HCT116 (cell line): Measurements from ENCODE around the gene PNN. TPM values are rescaled to one million over a fixed set of nuclear protein-coding genes. Genes with fewer than 3 reads are reported as not detected.

Experiments used
- ATAC-seq: fragments of 200-7000 bp; cut with Tn5 transposase; 2 replicates; pipeline ENCODE4 v1.9.1; 2020; ENCODE audit warnings: mild to moderate bottlenecking, moderate library complexity
- BruUV-seq: library from RNA; stranded (reverse); fragments of 400-500 nt; replicated peaks from 2 replicates; lab custom pipeline; 2021; lab: Mats Ljungman, UMichigan
- CTCF ChIA-PET: fragments of 300-600 bp; sonication (Branson Sonifier 250); formaldehyde crosslinking; loops from one replicate; lab custom pipeline; 2021; ENCODE audit warnings: antibody characterized with exemption; lab: Charles Lee
- POLR2A ChIA-PET: fragments of 300-600, 350-600 bp; sonication (Branson Sonifier 250); formaldehyde crosslinking; loops from one replicate; lab custom pipeline; 2021; ENCODE audit warnings: antibody characterized with exemption; lab: Charles Lee
- RAD21 ChIA-PET, 2 experiments: fragments of 300-600 bp; sonication (Branson Sonifier 250); formaldehyde crosslinking; loops; one replicate each; lab custom pipeline; 2023; ENCODE audit warnings: low total read pairs in 2 of 2; ENCODE audit not compliant: uncharacterized antibody in 2 of 2, unreplicated experiment in 2 of 2, low non-redundant PET in 1 of 2; lab: Charles Lee
- DNase-seq: peaks from one replicate; pipeline ENCODE4 v3.0.0-alpha.2; 2010; ENCODE audit warnings: low read depth, low spot score
- H2AFZ ChIP-seq: fragments of 200-600 bp; shearing (Covaris generic), sonication (generic); 2 replicates; pipeline ENCODE4 v1.6.1; 2017; ENCODE audit warnings: low read depth, mixed run types, mixed read lengths, antibody characterized with exemption, low read length; ENCODE audit not compliant: poor library complexity, severe bottlenecking
- H3K27ac ChIP-seq: 2 replicates; pipeline ENCODE4 v1.5.1; 2012; ENCODE audit warnings: low read depth, low read length
- H3K27me3 ChIP-seq: fragments of 200-600 bp; sonication (generic); 2 replicates; pipeline ENCODE4 v1.6.1; 2016; ENCODE audit warnings: mixed run types, low read length, mixed read lengths; ENCODE audit not compliant: insufficient read depth
- H3K36me3 ChIP-seq, 2 experiments: fragments of 200-500 bp in 1 of 2; fragments of 200-600 bp in 1 of 2; sonication (Bioruptor generic) in 1 of 2; sonication (generic) in 1 of 2; 2 replicates each; pipeline versions ENCODE4 v1.5.1 to v1.6.1; 2014 to 2016; ENCODE audit warnings: low read length in 2 of 2, inconsistent platforms in 1 of 2, mixed read lengths in 1 of 2, mixed run types in 1 of 2; ENCODE audit not compliant: insufficient read depth in 2 of 2, control insufficient read depth in 1 of 2
- H3K4me1 ChIP-seq, 2 experiments: fragments of 200-600 bp in 1 of 2; sonication (generic) in 1 of 2; 2 replicates each; pipeline versions ENCODE4 v1.5.1 to v1.6.1; 2012 to 2017; ENCODE audit warnings: low read length in 2 of 2, inconsistent platforms in 1 of 2, mild to moderate bottlenecking in 1 of 2, mixed read lengths in 1 of 2, mixed run types in 1 of 2, moderate library complexity in 1 of 2; ENCODE audit not compliant: insufficient read depth in 2 of 2, control insufficient read depth in 1 of 2
- H3K4me2 ChIP-seq: fragments of 200-600 bp; sonication (generic); 2 replicates; pipeline ENCODE4 v1.6.1; 2017; ENCODE audit warnings: mixed run types, low read length, mixed read lengths
- H3K4me3 ChIP-seq, 2 experiments: fragments of 200-600 bp in 1 of 2; sonication (generic) in 1 of 2; replicated peaks in 1 of 2; 2 replicates each; pipeline ENCODE4 v1.5.1; 2011 to 2016; ENCODE audit warnings: low read length in 2 of 2, control low read depth in 1 of 2, low read depth in 1 of 2, mild to moderate bottlenecking in 1 of 2, mixed read lengths in 1 of 2, mixed run types in 1 of 2
- H3K79me2 ChIP-seq: fragments of 200-600 bp; sonication (generic); 2 replicates; pipeline ENCODE4 v1.6.1; 2017; ENCODE audit warnings: mild to moderate bottlenecking, mixed run types, low read length, moderate library complexity, mixed read lengths; ENCODE audit not compliant: insufficient read depth
- H3K9ac ChIP-seq: fragments of 200-600 bp; sonication (generic); 2 replicates; pipeline ENCODE4 v1.6.1; 2016; ENCODE audit warnings: low read length, mixed read lengths
- H3K9me2 ChIP-seq: fragments of 200-600 bp; sonication (generic), shearing (Covaris generic); 2 replicates; pipeline ENCODE4 v1.6.1; 2017; ENCODE audit warnings: mixed run types, mild to moderate bottlenecking, moderate library complexity; ENCODE audit not compliant: insufficient read depth
- H3K9me3 ChIP-seq, 2 experiments: fragments of 200-500 bp in 1 of 2; fragments of 200-600 bp in 1 of 2; sonication (Bioruptor generic) in 1 of 2; sonication (generic) in 1 of 2; 2 replicates each; pipeline ENCODE4 v1.6.1; 2014 to 2017; ENCODE audit warnings: low read length in 2 of 2, mixed read lengths in 2 of 2, inconsistent platforms in 1 of 2, low read depth in 1 of 2, mild to moderate bottlenecking in 1 of 2, mixed run types in 1 of 2, moderate library complexity in 1 of 2; ENCODE audit not compliant: control insufficient read depth in 1 of 2, insufficient read depth in 1 of 2
- H4K20me1 ChIP-seq: fragments of 200-600 bp; sonication (generic), shearing (Covaris generic); 2 replicates; pipeline ENCODE4 v1.6.1; 2017; ENCODE audit warnings: mixed run types, mild to moderate bottlenecking, moderate library complexity; ENCODE audit not compliant: insufficient read depth
- EGR1 ChIP-seq: IDR thresholded peaks from 2 replicates; pipeline ENCODE4 v1.6.1; 2012; ENCODE audit warnings: low read depth
- FOSL1 ChIP-seq: IDR thresholded peaks from 2 replicates; pipeline ENCODE4 v1.6.1; 2012; ENCODE audit warnings: low read depth
- JUND ChIP-seq: IDR thresholded peaks from 2 replicates; pipeline ENCODE4 v1.6.1; 2012
- POLR2A ChIP-seq: IDR thresholded peaks from 2 replicates; pipeline ENCODE4 v1.7.0; 2011; ENCODE audit warnings: borderline replicate concordance; ENCODE audit not compliant: insufficient read depth, insufficient read length; ENCODE audit errors: extremely low read depth
- POLR2AphosphoS5 ChIP-seq: IDR thresholded peaks from 2 replicates; pipeline ENCODE4 v1.6.1; 2011; ENCODE audit warnings: mild to moderate bottlenecking, low read depth, low read length, moderate library complexity
- RAD21 ChIP-seq: IDR thresholded peaks from 2 replicates; pipeline ENCODE4 v1.6.1; 2012; ENCODE audit warnings: low read depth, mild to moderate bottlenecking
- SP1 ChIP-seq: IDR thresholded peaks from 2 replicates; pipeline ENCODE4 v1.6.1; 2012; ENCODE audit warnings: low read depth
- TCF7L2 ChIP-seq: IDR thresholded peaks from 2 replicates; pipeline ENCODE4 v1.7.0; 2011; ENCODE audit warnings: borderline replicate concordance, inconsistent platforms; ENCODE audit not compliant: insufficient read depth, insufficient read length; ENCODE audit errors: extremely low read depth
- YY1 ChIP-seq: IDR thresholded peaks from 2 replicates; pipeline ENCODE4 v1.6.1; 2011; ENCODE audit warnings: low read length, low read depth, moderate library complexity, mild to moderate bottlenecking; ENCODE audit not compliant: insufficient replicate concordance; ENCODE audit errors: extremely low read depth
- ZFX ChIP-seq: fragments of 450-650 bp; IDR thresholded peaks from 2 replicates; pipeline ENCODE4 v1.6.1; 2017
- intact Hi-C: fragments of 100-400 bp; cut with micrococcal nuclease; formaldehyde crosslinking; loops from 2 replicates; pipeline ENCODE4 v1.10.0; 2022
- total RNA-seq: library from RNA; stranded (reverse); gene quantifications from one replicate; pipeline ENCODE4 v1.2.1, GENCODE V29; 2021; ENCODE audit not compliant: unreplicated experiment
- TF ChIP-seq, protein P1 (sequence below): IDR thresholded peaks from 2 replicates; pipeline ENCODE4 v1.6.1; 2012; ENCODE audit warnings: low read depth

The PNN gene
- total RNA-seq, 1 experiment from 2014 or later = 97.9 TPM

DNA sequence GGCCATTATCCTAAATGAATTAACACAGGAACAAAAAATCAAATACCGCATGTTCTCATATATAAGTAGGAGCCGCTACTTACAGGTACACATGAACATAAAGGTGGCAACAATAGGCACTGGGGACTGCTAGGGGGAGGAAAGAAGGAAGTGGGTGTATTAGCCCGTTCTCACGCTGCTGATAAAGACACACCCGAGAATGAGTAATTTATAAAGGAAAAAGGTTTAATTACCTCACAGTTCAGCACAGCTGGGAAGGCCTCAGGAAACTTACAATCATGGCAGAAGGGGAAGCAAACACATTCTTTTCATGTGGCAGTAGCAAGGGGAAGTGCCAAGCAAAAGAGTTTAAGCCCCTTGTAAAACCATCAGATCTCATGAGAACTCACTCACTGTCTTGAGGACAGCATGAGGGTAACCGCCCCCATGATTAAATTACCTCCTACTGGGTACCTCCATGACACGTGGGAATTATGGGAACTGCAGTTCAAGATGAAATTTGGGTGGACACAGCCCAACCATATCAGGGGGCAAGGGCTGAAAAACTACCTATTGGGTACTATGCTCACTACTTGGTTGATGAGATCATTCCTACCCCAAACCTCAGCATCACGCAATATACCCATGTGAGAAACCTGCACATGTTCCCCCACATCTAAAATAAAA is 42.3 kb downstream of the PNN start (continued):
- TF ChIP-seq, protein P1, sequence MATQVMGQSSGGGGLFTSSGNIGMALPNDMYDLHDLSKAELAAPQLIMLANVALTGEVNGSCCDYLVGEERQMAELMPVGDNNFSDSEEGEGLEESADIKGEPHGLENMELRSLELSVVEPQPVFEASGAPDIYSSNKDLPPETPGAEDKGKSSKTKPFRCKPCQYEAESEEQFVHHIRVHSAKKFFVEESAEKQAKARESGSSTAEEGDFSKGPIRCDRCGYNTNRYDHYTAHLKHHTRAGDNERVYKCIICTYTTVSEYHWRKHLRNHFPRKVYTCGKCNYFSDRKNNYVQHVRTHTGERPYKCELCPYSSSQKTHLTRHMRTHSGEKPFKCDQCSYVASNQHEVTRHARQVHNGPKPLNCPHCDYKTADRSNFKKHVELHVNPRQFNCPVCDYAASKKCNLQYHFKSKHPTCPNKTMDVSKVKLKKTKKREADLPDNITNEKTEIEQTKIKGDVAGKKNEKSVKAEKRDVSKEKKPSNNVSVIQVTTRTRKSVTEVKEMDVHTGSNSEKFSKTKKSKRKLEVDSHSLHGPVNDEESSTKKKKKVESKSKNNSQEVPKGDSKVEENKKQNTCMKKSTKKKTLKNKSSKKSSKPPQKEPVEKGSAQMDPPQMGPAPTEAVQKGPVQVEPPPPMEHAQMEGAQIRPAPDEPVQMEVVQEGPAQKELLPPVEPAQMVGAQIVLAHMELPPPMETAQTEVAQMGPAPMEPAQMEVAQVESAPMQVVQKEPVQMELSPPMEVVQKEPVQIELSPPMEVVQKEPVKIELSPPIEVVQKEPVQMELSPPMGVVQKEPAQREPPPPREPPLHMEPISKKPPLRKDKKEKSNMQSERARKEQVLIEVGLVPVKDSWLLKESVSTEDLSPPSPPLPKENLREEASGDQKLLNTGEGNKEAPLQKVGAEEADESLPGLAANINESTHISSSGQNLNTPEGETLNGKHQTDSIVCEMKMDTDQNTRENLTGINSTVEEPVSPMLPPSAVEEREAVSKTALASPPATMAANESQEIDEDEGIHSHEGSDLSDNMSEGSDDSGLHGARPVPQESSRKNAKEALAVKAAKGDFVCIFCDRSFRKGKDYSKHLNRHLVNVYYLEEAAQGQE = no peak
- peak; percentile 39 for TF ChIP-seq POLR2AphosphoS5
- no peak for TF ChIP-seq RAD21

DNA sequence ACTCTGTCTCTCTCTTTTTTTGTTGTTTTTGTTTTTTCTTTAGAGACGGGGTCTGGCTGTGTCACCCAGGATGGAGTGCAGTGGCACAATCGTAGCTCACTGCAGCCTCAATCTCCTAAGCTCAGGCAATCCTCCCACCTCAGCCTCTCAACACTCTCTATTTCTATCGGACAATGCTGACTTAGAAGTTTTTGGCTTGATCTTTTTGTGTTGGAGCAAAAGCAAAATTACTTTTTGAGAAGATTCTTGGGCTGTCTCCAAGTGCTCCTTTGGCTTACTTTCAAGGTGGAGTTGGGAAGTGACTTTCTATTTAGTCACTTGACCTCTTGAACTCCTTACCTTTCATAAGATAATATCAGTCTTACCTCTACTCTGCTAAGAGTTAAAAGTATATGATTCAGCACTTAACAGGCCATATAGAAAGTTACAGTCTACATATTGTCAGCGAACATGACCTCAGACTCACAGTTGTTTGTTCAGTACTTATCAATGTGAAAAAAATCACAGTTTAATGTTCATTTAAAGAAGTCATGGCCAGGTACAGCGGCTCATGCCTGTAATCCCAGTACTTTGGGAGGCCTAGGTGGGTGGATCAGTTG is 43.2 kb downstream of the PNN start:
- Histone ChIP-seq H3K4me1 (peaks cover 29 to 57% of the 10 kb centered on the region in 2 experiments), H3K36me3 (no peaks in the 10 kb centered on the region), H3K9me2 (no peaks in the 10 kb centered on the region), H3K4me3 (peak overlapping the region; percentile 21 to 50; a peak in 3 of 4 replicates), H4K20me1 (no peaks in the 10 kb centered on the region), H3K4me2 (peak overlapping the region; percentile 78), H3K27ac (peak overlapping the region; percentile 80), H3K27me3 (no peaks in the 10 kb centered on the region), H3K9me3 (no peaks in the 10 kb centered on the region), H2AFZ (peak overlapping the region; percentile 15), H3K9ac (peak overlapping the region; percentile 65), H3K79me2 (no peaks in the 10 kb centered on the region)
- peak; percentile 58; the same call in 1 of the 2 replicates for TF ChIP-seq JUND
- TF ChIP-seq FOSL1 = peak; percentile 75
- TF ChIP-seq YY1 = no peak
- TF ChIP-seq POLR2AphosphoS5 = no peak; the same call in 1 of the 2 replicates
- TF ChIP-seq ZFX = no peak
- peak; percentile 72 for TF ChIP-seq SP1
- TF ChIP-seq TCF7L2 = peak; percentile 51
- TF ChIP-seq POLR2A = peak; percentile 66
- no peak for TF ChIP-seq RAD21
- TF ChIP-seq, protein P1 = no peak
- peak; percentile 63; the same call in 1 of the 2 replicates for TF ChIP-seq EGR1
- POLR2A ChIA-PET = interaction anchor here (0.6 to 1.6 kb wide), 9 partner anchors 18 to 104 kb away, joined by 3 to 4 read pairs (median 3); partner anchors contain the start of genes GEMIN2, PNN and TRAPPC6B
- RAD21 ChIA-PET = interaction anchor here in 1 of 2 experiments (1.2 kb wide), 1 partner anchor 48 kb away, joined by 5 read pairs; the partner anchor contains the start of gene TRAPPC6B
- ATAC-seq = peak; percentile 71
- CTCF ChIA-PET = no interaction called here
- intact Hi-C loops = loop anchor here (2.0 to 5.0 kb wide), 2 partner anchors 43 to 49 kb away; partner anchors contain the start of gene PNN
- TSS peak; percentile 99 for BruUV-seq
- DNase-seq = peak; percentile 89
